PC-3 (cell line): Measurements from ENCODE around the gene SIDT2. TPM values are rescaled to one million over a fixed set of nuclear protein-coding genes. Genes with fewer than 3 reads are reported as not detected.

Experiments used
- ATAC-seq: fragments of 200-7000 bp; cut with Tn5 transposase; 2 replicates; pipeline ENCODE4 v1.9.1; 2020; ENCODE audit warnings: mild to moderate bottlenecking, moderate library complexity
- BruUV-seq: library from RNA; stranded (reverse); fragments of 400-500 nt; replicated peaks from 2 replicates; lab custom pipeline; 2021; lab: Mats Ljungman, UMichigan
- CTCF ChIA-PET: fragments of 300-600 bp; sonication (Branson Sonifier 250); formaldehyde crosslinking; loops from one replicate; lab custom pipeline; 2022; ENCODE audit warnings: antibody characterized with exemption; lab: Charles Lee
- POLR2A ChIA-PET: fragments of 300-600 bp; sonication (Branson Sonifier 250); formaldehyde crosslinking; loops from one replicate; lab custom pipeline; 2022; ENCODE audit warnings: antibody characterized with exemption; ENCODE audit not compliant: unreplicated experiment; lab: Charles Lee
- DNase-seq: peaks from one replicate; pipeline ENCODE4 v3.0.0-alpha.2; 2015
- H2AFZ ChIP-seq: fragments of 300-600 bp; sonication (generic); 2 replicates; pipeline ENCODE4 v1.6.0; 2016; ENCODE audit warnings: antibody characterized with exemption, low read length
- H3F3A ChIP-seq: fragments of 300-600 bp; sonication (generic); one replicate; pipeline ENCODE4 v1.6.0; 2017; ENCODE audit warnings: antibody characterized with exemption, low read length, control low read depth, mild to moderate bottlenecking; ENCODE audit not compliant: unreplicated experiment
- H3K27ac ChIP-seq: fragments of 300-600 bp; sonication (generic); 2 replicates; pipeline ENCODE4 v1.5.1; 2016; ENCODE audit warnings: mild to moderate bottlenecking, low read length
- H3K27me3 ChIP-seq: fragments of 300-600 bp; sonication (generic); 2 replicates; pipeline ENCODE4 v1.6.1; 2016; ENCODE audit warnings: low read length, mixed read lengths
- H3K36me3 ChIP-seq: fragments of 300-600 bp; sonication (generic); 2 replicates; pipeline ENCODE4 v1.6.1; 2016; ENCODE audit warnings: low read depth, mixed run types, low read length, mixed read lengths
- H3K4me1 ChIP-seq: fragments of 300-600 bp; sonication (generic); 2 replicates; pipeline ENCODE4 v1.5.1; 2016; ENCODE audit warnings: low read length; ENCODE audit not compliant: insufficient read depth
- H3K4me2 ChIP-seq: fragments of 300-600 bp; sonication (generic); 2 replicates; pipeline ENCODE4 v1.6.0; 2016; ENCODE audit warnings: low read length
- H3K4me3 ChIP-seq: fragments of 300-600 bp; sonication (generic); 2 replicates; pipeline ENCODE4 v1.5.1; 2016; ENCODE audit warnings: mild to moderate bottlenecking, low read length, mixed read lengths
- H3K79me2 ChIP-seq: fragments of 300-600 bp; sonication (generic); 2 replicates; pipeline ENCODE4 v1.6.1; 2017; ENCODE audit warnings: low read length, mixed read lengths
- H3K9ac ChIP-seq: fragments of 300-600 bp; sonication (generic); 2 replicates; pipeline ENCODE4 v1.6.0; 2016; ENCODE audit warnings: mild to moderate bottlenecking, low read length
- H3K9me2 ChIP-seq: fragments of 300-600 bp; sonication (generic); replicated peaks from 2 replicates; pipeline ENCODE4 v1.6.1; 2016; ENCODE audit warnings: mixed run types, low read length, mixed read lengths
- H3K9me3 ChIP-seq: fragments of 300-600 bp; sonication (generic); 2 replicates; pipeline ENCODE4 v1.6.1; 2016; ENCODE audit warnings: low read length, mixed read lengths
- H4K20me1 ChIP-seq: fragments of 300-600 bp; sonication (generic); 2 replicates; pipeline ENCODE4 v1.6.1; 2016; ENCODE audit warnings: low read length, mixed read lengths
- EZH2 ChIP-seq: fragments of 300-600 bp; sonication (generic); IDR thresholded peaks from one replicate; pipeline ENCODE4 v1.6.1; 2017; ENCODE audit warnings: antibody characterized with exemption, mild to moderate bottlenecking, low read length; ENCODE audit not compliant: unreplicated experiment
- EZH2phosphoT487 ChIP-seq: fragments of 300-600 bp; sonication (generic); IDR thresholded peaks from 2 replicates; pipeline ENCODE4 v1.6.1; 2018; ENCODE audit warnings: mild to moderate bottlenecking, antibody characterized with exemption, low read length, borderline replicate concordance
- intact Hi-C: fragments of 100-400 bp; cut with micrococcal nuclease; formaldehyde crosslinking; loops from 2 replicates; pipeline ENCODE4 v1.9.0; 2023
- total RNA-seq: library from RNA; depleted of rRNA; stranded (reverse); fragments of >200 nt; gene quantifications from 2 replicates; pipeline ENCODE4 v1.2.3, GENCODE V29; 2014
- TF ChIP-seq, protein P1 (sequence below): fragments of 300-600 bp; sonication (generic); conservative IDR thresholded peaks from 2 replicates; pipeline ENCODE4 v1.5.1; 2017; ENCODE audit warnings: antibody characterized with exemption, low read depth, mild to moderate bottlenecking, low read length

Gene SIDT2
- total RNA-seq, 1 experiment from 2014 or later: 13.6 TPM

GRCh38 chr11:117189191-117189940 lies 10.8 kb downstream of the SIDT2 start:
- H4K20me1 ChIP-seq: no peaks in the 10 kb centered on the region
- H3K9ac ChIP-seq: no peak overlapping the region
- no peak for ATAC-seq
- H2AFZ ChIP-seq: no peak overlapping the region
- TF ChIP-seq, protein P1, sequence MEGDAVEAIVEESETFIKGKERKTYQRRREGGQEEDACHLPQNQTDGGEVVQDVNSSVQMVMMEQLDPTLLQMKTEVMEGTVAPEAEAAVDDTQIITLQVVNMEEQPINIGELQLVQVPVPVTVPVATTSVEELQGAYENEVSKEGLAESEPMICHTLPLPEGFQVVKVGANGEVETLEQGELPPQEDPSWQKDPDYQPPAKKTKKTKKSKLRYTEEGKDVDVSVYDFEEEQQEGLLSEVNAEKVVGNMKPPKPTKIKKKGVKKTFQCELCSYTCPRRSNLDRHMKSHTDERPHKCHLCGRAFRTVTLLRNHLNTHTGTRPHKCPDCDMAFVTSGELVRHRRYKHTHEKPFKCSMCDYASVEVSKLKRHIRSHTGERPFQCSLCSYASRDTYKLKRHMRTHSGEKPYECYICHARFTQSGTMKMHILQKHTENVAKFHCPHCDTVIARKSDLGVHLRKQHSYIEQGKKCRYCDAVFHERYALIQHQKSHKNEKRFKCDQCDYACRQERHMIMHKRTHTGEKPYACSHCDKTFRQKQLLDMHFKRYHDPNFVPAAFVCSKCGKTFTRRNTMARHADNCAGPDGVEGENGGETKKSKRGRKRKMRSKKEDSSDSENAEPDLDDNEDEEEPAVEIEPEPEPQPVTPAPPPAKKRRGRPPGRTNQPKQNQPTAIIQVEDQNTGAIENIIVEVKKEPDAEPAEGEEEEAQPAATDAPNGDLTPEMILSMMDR: no peak
- no peak for TF ChIP-seq EZH2
- intact Hi-C loops: no loop called here
- no TSS peak for BruUV-seq
- no peaks in the 10 kb centered on the region for H3F3A ChIP-seq
- H3K4me3 ChIP-seq: no peak overlapping the region
- DNase-seq: no peak
- POLR2A ChIA-PET: no interaction called here
- H3K4me1 ChIP-seq: peaks cover 17% of the 10 kb centered on the region
- no peaks in the 10 kb centered on the region for H3K27me3 ChIP-seq
- no peaks in the 10 kb centered on the region for H3K9me2 ChIP-seq
- no peaks in the 10 kb centered on the region for H3K9me3 ChIP-seq
- CTCF ChIA-PET: no interaction called here
- H3K4me2 ChIP-seq: no peak overlapping the region
- H3K27ac ChIP-seq: no peak overlapping the region
- no peaks in the 10 kb centered on the region for H3K36me3 ChIP-seq
- H3K79me2 ChIP-seq: no peaks in the 10 kb centered on the region

DNA sequence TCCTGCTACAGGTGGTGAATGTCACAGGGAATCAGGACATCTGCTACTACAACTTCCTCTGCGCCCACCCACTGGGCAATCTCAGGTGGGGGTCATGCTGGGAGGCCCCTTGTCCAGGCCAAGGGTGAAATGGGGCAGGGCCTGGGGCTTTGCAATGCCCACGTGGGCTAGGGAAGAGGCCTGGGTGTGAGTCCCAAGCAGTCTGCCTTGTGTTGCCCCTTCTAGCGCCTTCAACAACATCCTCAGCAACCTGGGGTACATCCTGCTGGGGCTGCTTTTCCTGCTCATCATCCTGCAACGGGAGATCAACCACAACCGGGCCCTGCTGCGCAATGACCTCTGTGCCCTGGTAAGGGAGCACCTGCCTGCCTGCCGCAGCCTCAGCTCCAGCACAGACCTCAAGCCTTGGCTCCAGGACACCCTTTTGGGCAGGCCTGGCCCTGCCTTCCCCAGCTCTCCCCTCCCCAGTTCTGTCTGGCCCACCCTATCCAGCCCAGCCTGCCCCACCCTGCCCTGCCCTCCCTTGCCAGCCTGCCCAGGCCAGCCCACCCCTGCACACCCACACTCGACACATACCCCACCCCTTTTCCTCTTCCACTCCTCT lies 11.5 kb downstream of the SIDT2 start:
- CTCF ChIA-PET: no interaction called here
- Histone ChIP-seq H3K9me2 (no peaks in the 10 kb centered on the region), H3K36me3 (no peaks in the 10 kb centered on the region), H3K27me3 (no peaks in the 10 kb centered on the region), H3K9me3 (no peaks in the 10 kb centered on the region), H3K4me1 (peaks cover 12% of the 10 kb centered on the region), H3K4me2 (no peak overlapping the region), H3K27ac (no peak overlapping the region), H3K4me3 (no peak overlapping the region), H3K79me2 (no peaks in the 10 kb centered on the region), H3K9ac (no peak overlapping the region), H3F3A (no peaks in the 10 kb centered on the region), H2AFZ (no peak overlapping the region), H4K20me1 (no peaks in the 10 kb centered on the region)
- TF ChIP-seq, protein P1: no peak
- TF ChIP-seq EZH2: no peak
- no peak for TF ChIP-seq EZH2phosphoT487
- DNase-seq (no peak), ATAC-seq (no peak)
- intact Hi-C loops: no loop called here
- no TSS peak for BruUV-seq
- POLR2A ChIA-PET: no interaction called here
